ENCODE data around the gene PTK6. TPM values are rescaled to one million over a fixed set of nuclear protein-coding genes. Genes with fewer than 3 reads are reported as not detected.

Gene PTK6
- total and polyA plus RNA-seq, 2 of the 13 experiments (the other 11 are each of a cell fraction or from before 2014, with no cell fraction given): 0.08 TPM; not detected in 1

GRCh38 chr20:63531686-63532448 is 5.3 kb downstream of the PTK6 start (continued):
- TF ChIP-seq ZNF646 (CRISPR knock-in tag; IDR thresholded peaks at IDR 0.05): peak; percentile 87; the same call in 1 of the 2 replicates
- no peak for TF ChIP-seq ZNF275 (CRISPR knock-in tag; IDR thresholded peaks at IDR 0.05; ENCODE audit: borderline replicate concordance)
- TF ChIP-seq SKIL (CRISPR knock-in tag; IDR thresholded peaks at IDR 0.05; ENCODE audit: borderline replicate concordance): 0 out of 2 replicates have a peak, but pooled peaks have one; percentile 39
- no peak for TF ChIP-seq ESRRA (CRISPR knock-in tag; IDR thresholded peaks at IDR 0.05; ENCODE audit: low read depth)
- no peak for TF ChIP-seq SMAD9 (CRISPR knock-in tag; IDR thresholded peaks at IDR 0.05)
- peak; percentile 32; the same call in 1 of the 2 replicates for TF ChIP-seq SP2 (CRISPR knock-in tag; IDR thresholded peaks at IDR 0.05)
- TF ChIP-seq ZNF318 (CRISPR knock-in tag; IDR thresholded peaks at IDR 0.05): 0 out of 2 replicates have a peak, but pooled peaks have one; percentile 38
- no peak for TF ChIP-seq ZNF749 (CRISPR knock-in tag; IDR thresholded peaks at IDR 0.05; ENCODE audit: borderline replicate concordance)

Data from HepG2 (cell line).